HG03565 (cell line): ENCODE results near the gene DLGAP4.

ENCODE experiments used
- ATAC-seq: cut with Tn5 transposase; IDR thresholded peaks from one replicate; pipeline ENCODE4 v1.9.1; 2021; ENCODE audit warnings: mild to moderate bottlenecking, moderate library complexity; ENCODE audit not compliant: unreplicated experiment

DLGAP4 gene, protein sequence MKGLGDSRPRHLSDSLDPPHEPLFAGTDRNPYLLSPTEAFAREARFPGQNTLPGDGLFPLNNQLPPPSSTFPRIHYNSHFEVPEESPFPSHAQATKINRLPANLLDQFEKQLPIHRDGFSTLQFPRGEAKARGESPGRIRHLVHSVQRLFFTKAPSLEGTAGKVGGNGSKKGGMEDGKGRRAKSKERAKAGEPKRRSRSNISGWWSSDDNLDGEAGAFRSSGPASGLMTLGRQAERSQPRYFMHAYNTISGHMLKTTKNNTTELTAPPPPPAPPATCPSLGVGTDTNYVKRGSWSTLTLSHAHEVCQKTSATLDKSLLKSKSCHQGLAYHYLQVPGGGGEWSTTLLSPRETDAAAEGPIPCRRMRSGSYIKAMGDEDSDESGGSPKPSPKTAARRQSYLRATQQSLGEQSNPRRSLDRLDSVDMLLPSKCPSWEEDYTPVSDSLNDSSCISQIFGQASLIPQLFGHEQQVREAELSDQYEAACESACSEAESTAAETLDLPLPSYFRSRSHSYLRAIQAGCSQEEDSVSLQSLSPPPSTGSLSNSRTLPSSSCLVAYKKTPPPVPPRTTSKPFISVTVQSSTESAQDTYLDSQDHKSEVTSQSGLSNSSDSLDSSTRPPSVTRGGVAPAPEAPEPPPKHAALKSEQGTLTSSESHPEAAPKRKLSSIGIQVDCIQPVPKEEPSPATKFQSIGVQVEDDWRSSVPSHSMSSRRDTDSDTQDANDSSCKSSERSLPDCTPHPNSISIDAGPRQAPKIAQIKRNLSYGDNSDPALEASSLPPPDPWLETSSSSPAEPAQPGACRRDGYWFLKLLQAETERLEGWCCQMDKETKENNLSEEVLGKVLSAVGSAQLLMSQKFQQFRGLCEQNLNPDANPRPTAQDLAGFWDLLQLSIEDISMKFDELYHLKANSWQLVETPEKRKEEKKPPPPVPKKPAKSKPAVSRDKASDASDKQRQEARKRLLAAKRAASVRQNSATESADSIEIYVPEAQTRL

DNA sequence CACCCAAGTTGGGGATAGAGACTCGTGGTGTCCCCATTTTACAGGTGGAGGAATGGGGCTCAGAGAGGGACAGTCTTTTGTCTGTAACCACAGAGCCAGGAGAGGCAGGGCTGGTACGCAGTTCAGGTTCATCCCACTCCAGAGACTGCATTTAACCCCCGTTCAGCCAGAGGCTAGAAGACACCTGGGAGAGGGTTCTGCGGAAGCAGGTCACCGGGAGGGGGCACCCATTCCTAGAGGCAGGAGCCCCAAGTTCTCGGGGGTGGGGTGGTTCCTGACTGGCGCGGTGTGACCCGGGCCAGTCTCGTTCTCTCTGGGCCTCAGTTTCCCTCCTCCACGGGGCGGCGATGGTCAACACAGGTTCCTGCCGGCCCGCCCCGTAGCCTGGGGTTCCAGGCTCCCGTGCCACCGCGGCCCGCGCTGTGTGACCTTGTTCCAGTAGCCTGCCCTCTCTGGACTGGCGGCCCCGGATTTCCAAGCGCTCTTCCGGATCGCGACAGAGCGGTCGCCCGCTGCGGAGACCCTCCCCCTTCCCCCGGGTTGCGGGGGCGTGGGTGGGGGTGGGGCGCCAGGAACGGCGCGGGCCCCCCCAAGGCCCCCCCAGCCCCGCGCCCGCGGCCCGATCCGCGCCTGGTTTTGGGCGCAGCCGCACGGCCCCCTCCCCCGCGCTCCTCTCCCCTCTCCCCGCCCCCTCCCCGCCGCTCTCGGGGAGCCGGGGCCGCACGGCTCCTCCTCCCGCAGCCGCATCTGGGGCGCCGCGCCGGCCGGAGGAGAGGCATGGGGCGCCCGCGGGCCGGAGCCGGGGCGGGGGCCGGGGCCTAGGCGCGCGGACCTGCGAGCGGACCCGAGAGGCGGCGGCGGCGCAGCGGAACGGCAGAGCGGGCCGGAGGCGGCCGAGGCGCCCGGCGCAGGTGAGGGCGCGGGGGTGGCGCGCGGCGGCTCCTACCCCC is at the start of gene DLGAP4:
Gene DLGAP4, plus strand, starts transcription at position 738 of the 950 bp plus-strand sequence. CDS start 125,379 bp downstream, outside the sequence.
- no peak for ATAC-seq

DNA sequence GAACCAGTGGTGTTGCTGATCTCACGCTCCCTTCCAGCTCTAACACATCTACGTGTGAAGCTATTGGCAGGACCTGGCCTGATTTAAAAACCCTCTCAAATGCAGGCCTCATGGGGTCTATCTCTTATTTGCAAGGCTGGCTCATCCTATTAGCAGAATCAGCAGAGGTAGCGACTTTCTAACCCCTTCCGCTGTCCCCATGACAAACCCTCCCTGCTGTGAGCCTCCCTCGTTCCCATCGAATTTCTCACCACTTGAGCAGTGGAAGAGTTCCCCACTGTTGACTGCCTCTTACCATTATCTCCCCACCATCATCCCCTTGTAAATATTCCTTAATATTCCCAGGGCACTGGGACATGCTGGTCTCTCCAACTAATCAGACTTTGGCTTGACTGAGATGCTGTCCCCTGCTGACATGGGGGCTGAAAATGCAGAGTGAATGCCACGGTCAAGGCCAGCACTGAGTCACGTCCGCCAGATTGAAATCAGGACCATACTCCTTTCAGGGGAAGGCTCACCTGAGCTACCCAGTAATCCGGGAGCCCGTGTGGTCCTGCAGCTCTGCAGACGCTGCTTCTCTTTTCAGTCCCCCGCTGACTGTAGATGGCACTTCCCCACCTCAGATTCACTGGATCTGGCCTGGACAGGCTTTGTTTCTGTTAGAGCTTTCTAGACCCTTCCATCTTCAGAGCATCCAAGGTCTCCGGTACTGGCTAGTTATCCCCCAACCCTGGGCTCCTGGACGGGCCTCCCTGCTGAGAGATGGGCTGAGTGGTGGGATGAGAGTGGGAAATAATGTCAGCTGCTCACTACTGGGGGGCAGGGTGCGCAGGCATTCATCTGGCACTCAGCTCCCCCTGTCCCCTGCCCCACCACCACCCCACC is 46.7 kb upstream of the DLGAP4 start:
- ATAC-seq, result no peak

DNA sequence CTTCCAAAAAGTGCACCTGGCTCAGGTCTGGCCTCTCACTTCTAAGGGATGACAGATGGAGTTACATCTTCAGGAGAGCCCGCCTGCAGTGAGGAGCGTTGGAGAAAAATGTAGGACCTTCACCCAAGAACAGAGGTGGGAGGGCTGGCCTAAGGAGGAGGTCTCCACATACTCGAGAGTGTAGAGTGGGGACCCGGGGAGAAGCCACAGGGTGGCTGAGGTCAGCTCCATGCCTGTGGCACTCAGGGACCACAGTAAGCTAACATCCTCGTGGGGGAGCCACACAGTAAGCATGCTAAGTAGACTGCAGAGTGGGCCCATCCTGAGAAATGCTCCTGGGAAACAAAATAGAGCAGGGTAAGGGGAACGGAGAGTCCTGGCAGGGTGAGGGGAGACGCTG is 45.8 kb upstream of the DLGAP4 start:
- no peak for ATAC-seq

DNA sequence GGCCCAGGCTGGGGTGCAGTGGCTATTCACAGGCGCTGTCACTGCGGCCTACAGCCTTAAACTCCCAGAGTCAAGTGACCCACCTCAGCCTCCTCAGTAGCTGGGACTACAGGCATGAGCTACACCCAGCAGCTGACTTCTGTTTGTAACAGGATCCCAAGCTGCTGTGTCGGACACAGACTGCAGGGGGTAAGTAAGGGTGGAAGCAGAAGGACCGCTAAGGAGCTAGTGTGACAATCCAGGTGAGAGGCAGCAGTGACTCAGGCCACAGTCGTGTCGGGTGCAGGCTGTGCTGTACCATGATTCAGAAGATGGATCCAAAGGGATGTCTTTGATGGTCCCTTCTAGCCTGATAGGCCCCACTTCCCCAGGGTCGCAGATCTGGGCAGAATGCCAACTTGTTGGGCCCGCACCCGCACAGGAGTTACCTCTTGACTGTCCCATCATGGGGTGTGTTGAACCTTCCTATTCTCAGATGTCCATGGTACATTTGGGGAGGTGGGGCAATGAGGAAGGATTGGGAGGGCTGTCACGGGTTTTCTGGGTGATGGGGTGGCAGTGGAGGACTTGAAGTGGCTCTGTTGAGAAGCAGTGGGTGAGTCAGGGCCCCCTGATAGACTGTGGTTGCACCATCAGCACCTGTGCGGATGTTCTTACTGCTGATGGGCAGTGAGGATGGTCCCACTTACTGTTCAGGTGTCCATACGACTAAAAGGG is 44.6 kb upstream of the DLGAP4 start:
- ATAC-seq, result no peak

DNA sequence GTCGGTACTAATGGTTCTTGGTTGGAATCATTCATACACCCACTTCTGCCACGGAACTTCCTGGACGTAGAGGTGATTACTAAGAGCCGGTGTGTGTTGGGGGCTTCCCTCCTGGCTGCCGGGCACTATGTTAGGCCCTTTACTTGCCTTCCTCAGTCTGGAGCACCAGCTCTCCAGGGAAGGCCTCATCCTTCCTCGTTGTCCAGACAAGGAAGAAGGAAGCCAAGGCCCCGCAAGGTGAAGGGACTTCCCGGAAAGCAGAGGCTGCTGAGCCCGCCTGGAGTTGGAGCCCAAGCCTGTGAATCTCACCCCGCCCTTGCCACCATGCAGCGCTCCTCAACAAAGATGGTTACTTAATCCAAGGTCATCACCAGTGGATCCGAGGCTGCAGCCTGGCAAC is 43.7 kb upstream of the DLGAP4 start:
- ATAC-seq, result no peak

DNA sequence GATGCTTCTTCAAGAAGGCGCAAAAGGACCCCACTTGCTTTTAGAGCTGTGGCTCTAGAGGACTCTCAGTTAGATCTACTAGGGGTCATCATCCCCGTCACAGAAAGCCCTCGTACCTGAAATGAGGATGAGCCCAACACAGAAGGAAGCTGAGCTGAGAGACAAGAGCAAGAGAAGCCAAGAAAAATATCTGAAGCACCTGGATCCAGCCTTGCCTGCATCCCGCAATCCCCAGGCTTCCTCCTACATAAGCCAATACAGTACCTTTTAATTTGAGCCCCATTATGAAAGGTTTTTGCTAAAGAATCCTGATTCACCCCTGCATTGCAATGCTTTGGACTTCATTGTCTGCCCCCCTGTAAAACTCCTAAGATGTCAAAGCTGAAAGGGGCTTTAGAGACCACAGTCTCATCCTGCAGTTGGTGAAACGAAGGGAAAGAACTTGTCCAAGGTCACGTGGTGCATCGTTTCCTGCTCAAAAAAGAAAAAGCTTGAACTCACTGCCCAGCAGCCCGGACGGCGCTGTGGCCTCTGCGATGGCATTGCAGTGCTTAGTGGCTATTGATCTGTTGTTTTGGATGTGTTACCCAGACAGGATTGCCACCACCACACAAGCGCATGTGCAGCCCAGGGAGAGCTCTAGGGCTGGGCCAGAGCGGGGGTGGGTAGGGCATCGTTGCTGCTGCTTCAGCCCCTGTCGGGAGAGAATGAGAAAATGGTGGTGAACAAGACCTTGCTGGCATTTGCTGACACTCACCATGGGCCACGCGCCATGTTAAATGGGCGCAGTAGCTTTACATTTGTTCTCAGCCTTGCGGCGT is 41.5 kb upstream of the DLGAP4 start:
- ATAC-seq, result no peak

DNA sequence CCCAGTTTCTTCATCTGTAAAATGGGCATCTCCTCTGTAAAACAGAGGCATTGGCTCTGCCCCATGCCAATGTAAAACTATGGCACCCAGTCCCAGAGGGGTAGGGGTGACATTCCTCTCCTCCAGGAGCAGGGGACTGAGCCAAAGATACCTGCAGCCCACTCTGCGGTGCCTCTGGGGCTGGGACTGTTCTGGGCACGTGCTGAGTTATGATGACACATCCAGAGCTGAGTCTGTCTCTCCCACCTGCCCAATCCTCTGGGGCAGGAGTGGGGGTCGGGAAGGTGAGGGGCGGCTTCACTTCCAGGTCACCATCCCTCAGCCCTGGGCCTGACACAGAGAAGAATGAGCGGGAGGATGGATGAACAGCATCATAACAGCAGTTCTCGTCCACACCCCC is 40.0 kb upstream of the DLGAP4 start:
- no peak for ATAC-seq

DNA sequence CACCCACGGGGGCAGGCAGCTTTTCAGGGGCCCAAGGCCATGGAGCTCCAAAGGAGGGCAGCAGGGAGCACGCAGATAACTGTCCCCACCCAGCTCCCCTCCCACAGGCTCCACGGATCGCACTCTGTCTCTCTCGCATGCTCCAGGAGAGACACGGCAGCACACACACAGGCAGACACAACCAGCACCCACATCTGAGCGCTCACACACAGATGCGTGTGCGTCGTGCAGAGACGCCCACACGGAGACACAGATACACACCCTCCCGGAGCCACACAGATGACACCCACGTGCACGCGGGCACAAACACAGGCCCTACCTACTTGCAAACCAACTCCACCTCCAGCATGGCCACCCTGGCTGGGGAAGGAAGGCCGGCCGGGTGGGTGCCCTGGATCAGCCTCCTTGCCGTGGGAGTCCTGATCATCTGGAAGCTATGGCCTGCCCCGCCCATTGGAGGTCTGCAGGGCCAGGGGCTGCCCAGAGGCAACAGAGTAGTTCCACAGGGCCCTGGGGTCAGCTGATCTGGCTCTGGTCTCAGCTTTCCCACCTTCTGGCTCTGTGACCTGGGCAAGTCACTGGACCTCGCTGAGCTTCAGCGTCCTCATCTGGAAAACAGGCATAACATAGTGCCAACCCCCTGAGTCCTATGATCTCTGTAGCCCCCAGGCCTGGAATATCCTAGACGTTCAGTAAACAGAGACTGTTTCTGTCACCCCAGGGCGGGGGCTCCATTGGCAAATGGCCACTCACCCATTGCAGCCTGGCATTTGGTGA is 38.3 kb upstream of the DLGAP4 start:
- ATAC-seq, result no peak

DNA sequence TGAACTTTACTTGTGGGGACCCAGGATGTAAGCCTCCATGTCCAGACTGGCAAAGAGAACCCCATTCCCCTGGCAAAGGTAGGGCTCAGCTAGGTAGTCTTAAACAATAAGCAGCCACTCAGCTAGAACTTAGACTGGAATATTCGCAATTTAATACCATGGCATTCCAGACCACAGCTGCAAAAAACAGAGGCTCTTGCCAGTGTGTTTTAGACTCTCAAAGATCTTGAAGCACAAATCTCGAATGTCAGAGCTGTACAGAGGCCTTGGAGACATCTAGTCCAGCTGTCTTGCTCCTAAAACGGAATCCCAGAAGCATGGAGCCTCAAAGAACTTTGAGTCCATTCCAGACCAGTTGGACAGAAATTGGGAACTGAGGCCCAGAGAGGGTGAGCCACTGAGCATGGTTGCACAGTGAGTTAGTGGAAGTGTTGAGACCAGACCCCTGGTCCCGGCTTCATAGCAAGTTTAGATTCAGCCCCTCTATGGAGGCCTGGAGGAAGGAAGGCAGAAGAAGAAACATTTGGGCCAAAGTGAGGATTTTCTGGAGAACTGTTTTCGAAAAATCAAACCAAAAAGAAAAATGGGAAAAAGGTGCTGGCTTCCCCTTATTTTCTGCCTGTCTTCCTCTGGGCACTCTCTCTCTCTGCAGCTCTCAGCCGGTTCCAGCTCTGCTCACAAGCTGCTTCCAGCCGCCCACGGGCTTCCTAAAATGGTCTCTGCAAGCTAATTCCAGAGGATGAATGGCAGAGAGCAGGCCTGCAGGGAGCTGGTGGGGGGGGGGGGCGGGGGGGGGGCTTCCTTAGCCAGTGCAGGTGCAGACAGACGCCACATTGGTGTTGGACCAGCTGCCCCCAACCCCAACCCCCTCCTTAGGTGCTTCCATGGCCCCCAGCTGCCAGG is 37.4 kb upstream of the DLGAP4 start:
- ATAC-seq, result no peak

DNA sequence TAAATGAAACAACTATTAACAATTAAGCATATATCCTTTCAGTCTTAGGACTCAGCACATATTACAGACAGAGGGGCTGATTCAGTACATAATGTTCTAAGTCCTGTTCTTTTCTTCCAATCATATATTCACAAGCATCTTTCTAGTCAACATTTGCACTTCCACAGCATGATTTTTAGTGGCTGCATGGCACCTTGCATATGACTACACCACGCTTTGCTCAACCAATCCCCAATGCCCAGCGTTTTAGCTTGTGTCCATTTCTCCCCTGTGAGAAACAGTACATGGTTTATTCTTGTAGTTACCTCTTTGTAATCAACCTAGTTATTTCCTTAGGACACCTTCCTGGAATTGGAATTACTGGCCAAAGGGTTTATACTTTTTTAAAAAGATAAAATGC is 36.6 kb upstream of the DLGAP4 start:
- ATAC-seq, result no peak

DNA sequence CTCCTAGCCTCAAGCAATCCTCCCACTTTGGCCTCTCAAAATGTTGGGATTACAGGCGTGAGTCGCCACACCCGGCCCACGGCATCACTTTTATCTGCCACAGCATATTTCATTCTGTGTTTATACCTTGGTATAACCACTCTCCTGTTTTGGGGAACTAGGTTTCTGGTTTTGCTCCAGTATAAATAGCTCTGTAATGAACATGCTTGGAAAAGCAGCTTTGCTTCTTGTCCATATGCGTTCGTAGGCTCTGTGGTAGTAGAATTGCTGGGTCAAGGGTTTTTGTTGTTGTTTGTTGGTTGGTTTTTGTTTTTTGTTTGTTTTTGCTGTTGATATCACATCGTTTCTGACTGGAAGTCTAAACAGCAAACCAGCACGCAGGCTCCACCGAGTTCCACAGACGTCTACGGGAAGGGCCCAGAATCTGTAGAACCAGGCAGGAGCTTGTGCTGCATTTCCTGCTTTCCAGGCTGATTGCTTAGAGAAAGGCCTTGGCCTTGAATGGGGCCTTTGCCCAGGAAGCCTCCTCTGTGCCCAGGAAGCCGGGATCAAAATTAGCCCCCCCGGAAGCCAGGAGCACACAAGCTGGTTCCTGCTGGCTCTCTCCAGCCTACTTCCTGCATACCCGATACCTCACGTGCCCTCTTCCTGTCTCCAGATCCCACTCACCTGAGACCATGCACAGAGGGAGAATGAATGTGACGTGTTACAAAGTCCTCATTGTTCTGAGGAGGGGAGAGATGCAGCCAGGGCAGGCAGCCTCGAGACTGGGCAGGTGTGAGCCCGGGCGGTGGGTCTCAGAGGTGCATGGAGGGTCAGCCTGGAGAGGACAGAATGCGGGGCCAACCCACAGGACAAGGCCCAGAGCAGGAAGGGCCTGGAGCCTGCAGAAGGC is 35.1 kb upstream of the DLGAP4 start:
- ATAC-seq, result no peak

DNA sequence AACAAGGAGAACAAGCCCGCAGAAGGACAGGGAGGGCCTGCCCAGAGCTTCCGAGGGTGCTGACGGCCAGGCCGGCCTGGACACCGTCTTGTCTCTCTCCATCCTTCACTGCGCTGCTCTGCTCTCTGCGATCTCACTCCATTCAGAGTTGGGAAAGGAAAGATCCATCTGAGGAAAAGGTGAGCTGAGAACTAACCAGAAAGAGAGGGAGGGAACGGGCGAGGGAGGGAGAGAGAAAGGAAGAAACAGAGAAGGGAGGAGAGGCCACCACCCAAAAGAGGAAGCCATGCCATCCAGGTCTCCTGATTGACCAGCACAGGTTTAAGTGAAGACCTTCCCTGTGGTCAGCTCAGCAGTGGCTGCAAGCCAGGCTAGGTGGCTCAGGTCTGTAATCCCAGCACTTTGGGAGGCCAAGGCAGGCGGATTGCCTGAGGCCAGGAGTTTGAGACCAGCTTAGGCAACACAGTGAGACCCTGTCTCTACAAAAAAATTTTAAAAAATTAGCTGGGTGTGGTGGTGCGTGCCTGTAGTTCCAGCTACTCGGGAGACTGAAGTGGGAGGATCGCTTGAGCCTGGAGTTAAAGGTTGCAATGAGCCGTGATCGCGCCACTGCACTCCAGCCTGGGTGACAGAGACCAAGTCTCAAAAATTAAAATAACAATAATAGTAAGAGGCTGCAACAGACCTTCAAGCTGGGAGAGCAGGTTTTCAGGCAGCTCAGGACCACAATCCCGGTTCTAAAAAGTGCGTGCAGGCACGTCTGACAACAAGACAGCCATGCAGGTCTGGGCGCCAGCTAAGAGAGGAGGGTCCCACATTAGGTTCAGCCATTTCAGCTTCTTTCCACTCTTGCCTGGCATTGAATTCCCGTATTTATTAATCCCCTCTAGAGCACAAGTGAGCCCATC is 34.2 kb upstream of the DLGAP4 start:
- no peak for ATAC-seq

DNA sequence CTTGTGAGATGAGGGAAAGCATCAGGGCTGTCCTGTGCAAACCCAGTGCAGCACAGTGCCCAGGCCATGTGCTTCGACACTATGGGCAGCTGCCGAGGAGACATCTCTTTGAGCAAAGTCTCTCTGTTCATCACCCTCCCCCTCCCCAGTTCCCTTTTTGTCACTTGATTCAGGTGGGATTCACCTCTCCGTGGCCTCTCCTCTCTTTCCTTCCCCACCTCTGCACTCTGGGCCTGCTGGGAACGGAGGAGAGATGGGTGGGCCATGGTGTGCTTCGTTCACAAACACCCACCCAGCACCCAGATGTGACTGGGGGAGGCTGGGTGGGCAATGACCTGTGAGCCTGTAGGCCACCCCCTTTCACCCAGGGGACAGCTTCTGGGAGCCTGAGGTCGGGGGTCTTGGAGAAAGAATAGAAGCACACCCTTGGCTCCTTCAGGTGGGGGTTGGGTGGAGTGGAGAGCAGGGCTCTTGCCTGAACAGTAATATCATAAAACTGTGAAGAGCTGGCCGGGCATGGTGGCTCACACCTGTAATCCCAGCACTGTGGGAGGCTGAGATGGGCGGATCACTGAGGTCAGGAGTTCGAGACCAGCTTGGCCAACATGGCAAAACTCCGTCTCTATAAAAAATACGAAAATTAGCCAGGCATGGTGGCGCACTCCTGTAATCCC is 33.5 kb upstream of the DLGAP4 start:
- no peak for ATAC-seq
